Measurements from ENCODE around the gene AFM.

The AFM gene

DNA sequence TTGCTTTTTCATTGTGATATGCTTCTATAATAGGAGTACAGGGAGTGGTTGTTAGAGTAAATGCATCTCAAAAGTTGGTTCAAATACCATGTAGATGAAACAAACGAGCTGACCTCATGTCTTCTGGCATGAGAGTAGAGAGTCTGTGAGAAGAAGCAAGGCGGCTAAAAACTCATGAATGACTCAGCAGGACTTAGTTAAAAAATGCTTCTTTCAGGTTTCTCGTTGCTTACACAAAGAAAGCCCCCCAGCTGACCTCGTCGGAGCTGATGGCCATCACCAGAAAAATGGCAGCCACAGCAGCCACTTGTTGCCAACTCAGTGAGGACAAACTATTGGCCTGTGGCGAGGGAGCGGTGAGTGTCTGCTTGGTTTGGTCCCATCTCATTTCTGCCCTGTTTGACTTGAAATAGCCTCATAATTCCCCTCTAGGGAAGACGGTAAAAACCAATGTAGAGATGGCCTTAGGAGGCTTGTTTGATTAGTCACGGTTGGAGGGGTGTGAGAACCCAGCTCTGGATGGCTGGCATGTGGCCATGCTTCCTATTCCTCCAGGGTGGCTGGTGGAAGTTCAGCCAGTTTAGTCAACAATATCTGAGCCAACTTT lies 31.0 kb upstream of the AFM start:
- DNase-seq: no peak

DNA sequence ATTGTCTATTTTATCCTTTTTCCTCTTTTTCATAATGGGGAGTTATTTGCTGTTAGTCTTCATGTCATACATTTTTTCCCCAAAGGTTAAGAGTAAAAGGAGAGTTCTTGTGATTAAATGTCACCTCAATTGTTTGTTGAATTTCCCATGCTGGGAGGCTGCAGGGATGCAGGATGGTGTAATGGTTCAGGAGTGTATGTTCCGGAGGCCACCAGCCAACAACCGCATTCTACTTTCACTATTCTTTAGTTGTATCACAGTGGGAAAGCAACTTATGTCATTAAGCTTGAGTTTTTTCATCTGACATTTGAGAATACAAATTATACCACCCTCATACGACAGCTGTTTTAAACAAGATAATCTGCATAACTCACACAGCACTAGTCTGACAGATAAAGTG lies 30.1 kb upstream of the AFM start:
- DNase-seq: no peak

DNA sequence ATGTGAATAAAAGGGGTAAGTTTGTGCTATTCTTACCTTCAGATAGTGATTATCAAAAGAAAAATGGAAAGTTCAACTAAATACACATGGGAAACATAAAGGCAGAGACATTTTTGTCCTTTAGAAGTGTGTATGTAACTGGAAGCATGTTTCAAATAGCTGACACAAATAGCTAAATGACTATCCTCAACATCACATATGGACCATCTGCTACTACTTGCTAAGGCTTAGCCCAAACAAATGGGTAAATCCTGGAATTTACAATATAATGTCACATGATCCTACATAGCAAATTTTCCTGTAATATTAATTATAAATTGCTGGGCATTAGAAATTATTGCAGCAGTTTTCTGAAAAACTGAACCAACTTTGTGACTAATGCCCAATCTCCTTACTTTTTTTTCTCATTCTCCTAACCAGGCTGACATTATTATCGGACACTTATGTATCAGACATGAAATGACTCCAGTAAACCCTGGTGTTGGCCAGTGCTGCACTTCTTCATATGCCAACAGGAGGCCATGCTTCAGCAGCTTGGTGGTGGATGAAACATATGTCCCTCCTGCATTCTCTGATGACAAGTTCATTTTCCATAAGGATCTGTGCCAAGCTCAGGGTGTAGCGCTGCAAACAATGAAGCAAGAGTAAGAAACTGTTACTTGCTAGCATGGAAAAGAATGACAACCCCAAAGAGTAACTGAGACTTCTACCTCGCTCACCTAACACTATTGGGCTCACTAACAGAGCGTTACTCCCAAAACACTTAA lies 29.4 kb upstream of the AFM start:
- no peak for DNase-seq

DNA sequence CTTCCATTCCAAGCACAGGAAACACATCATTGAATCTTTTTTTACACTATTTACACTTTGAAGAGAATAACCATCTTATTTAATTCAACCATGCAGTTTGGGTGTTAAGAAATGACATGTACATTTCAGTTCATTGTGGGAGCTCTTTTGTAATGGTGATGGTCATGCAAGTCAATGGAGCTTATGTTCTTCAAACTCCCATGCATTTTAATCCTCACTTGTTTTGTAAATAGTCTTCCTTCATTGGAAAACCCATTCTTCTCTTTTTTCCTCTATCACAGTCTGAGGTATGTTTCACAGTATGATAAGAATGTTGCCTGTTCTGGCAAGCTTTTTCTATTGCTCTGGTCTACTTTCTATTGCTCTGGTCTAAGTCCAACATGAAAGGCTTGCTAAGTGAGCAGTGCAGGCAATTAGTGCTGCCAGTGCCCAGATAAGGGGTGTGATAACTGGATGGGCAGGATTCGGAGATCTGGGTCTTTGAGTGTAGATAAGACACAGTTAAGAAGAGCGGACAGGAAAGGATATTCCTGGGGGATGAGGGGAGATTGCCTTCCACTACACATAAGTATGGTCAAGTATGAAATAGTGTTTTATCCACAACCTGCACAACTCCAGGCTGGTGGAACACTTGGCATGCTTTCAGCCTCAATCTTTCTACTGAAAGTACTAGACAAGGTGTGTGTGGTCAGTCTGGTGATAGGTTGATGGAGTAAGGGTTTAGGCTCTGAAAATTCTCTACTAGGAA lies 28.4 kb upstream of the AFM start:
- DNase-seq: no peak

DNA sequence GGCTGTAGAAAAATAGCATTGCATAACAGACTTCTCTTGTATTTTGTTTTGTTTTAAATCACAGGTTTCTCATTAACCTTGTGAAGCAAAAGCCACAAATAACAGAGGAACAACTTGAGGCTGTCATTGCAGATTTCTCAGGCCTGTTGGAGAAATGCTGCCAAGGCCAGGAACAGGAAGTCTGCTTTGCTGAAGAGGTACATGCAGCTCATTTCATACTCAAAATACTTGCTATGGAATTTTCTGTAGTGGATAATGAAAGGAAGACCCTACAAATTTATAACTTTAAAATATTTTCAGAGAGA lies 27.9 kb upstream of the AFM start:
- DNase-seq: no peak

DNA sequence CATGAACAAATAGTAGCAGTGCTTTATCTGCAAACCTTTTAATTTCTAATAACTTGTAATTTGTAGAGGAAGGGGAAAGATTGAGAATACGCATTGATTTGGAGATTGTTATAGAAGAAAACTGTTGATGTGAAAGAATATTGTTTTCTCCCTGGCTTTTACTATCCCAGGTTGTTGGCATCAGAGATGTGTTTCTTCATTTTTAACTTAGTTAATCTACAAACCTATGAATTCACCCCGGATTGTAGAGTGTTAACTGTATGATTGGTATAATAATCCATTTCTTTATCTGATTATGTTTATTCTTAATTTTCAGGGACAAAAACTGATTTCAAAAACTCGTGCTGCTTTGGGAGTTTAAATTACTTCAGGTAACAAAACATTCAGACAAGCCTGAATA lies 26.6 kb upstream of the AFM start:
- DNase-seq: no peak

DNA sequence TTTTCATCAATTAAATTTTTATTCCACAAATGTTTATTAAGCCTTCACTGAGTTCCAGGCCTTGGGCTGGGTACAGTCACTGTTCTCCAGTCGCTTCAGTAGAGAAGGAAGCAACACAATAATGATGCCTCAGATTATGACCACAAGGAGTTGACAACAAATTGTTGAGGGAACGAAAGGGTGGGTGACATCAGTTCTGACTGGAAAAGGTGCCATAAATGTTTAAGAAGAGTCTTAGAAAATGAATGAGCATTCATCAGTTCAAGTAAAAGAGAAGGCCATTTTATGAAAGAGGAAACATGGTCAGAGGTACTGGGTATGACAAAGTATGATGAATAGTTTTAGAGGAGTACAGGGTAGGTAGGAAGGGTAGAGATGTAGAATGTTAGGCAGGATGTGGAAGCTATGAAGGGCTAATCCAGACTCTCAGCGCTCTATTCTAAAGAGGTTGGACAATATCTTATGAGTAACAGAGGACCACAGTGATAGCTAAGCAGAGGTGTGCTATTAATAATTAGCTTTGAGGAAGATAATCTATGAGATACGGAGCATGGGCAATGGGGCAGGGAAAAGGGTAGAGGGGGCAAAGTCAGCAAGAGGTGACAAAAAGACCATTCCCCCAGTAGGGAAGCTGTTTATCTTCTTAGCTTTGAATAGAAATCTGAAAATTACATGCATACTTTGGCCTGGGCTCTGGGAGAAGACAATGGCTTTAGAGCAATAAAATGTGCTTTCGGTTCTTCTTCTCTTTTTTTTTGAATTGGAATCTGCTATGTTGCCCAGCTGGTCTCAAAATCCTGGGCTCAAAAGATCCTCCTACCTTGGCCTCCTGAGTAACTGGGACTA lies 25.1 kb upstream of the AFM start:
- DNase-seq: no peak

DNA sequence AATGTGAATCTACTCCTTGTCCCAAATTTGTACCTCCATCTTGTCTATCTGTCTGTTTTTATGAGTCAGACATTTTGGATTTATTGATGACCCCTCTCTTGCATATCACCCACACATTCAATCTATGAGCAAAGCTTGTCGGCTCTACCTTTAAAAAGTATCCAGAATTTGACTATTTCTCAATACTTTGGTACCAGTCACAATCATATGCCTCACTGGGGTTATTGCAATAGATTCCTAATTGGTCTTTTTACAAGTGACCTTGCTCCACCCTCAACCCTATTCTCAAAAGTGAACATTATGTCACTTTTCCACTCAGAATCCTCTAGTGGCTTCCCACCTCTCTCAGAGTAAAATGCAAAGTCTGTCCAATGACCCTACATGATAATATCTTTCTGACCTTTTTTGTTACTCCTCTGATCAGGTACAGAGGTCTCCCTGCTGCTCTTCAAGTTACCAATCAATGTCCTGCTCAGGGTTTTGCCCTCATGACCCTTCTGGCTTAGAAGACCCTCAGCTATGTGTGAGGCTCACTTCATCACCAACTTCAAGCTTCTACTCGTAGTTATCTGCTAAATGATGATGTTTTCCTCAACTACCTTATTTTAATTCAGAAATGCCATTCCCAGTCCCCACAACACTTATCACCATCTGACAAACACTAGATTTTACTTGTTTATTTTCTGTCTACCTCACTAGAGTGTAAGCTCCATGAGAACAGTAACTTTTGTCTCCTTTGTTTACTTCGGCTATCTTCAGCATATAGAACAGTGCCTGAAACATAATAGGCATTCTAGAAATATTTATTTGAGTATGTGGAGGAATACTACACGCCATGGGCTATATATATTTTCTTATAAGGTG lies 23.1 kb upstream of the AFM start:
- no peak for DNase-seq

DNA sequence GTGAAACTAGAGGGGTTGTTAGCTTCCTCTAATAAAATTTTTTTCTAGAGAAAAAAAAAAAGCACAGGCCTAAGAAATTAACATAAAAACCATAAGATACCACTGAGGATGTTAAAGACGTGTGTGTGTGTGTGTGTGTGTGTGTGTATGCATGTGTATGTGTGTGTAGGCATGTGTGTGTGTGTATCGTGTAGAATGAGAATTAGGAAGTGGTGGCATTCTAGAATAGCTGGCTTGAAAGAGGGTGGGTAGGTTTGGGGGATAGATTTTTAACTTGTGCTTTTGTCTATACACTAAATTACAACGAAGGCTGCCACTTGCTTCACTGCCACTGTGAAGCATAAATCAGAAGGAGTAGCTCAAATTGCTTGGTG lies 22.5 kb upstream of the AFM start:
- no peak for DNase-seq

DNA sequence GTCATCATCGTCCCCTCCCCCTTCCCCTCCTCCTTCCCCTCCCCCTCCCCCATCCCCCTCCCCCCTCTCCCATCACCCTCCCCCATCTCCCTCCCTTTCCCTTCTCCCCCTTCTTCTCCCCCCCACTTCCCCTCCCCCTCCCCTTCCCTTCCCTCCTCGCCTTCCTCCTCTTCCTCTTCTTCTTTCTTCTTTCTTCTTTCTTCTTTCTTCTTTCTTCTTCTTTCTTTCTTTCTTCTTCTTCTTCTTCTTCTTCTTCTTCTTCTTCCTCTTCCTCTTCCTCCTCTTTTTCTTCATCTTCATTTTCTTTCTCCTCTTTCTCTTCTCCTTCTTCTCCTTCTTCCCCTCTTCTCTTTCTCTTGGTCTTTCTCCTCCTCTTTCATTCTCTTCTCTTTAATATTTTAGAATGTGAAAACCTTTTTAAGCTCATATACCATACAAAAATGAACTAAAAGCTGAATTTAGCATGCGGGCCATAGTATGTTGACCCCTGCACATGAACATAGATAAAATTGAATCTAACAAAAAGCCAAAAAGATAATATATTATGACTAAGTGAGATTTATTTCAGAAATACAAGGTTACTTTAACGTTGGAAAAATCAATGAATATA lies 20.5 kb upstream of the AFM start:
- no peak for DNase-seq

DNA sequence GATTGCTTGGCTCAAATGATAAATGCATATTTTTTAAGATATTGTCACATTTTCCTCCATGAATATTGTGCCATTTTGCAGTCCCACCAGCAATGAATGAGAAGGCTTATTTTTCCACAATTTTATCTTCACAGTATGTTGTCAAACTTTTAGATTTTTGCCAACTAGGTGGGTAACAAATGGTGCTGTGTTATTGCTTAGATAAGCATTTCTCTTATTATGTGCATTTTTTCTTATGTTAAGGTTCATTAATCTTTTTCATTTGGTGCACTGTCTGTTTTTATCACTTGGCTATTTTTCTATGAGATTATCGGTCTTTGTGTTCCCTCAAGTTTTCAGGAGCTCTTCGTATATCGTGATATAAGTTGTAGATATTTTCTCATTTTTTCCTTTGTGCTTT lies 13.4 kb upstream of the AFM start:
- DNase-seq: no peak

DNA sequence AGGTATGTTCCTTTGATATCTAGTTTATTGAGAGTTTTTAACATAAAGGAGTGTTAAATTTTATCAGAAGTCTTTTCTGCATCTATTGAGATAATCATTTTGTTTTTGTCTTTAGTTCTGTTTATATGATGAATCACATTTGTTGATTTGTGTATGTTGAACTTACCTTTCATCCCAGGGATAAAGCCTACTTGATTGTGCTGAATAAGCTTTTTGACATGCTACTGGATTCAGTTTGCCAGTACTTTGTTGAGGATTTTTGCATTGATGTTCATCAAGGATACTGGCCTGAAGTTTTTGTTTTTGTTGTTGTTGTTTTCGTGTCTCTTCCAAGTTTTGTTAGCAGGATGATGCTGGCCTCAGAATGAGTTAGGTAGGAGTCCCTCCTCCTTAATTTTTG lies 10.8 kb upstream of the AFM start:
- DNase-seq: no peak

DNA sequence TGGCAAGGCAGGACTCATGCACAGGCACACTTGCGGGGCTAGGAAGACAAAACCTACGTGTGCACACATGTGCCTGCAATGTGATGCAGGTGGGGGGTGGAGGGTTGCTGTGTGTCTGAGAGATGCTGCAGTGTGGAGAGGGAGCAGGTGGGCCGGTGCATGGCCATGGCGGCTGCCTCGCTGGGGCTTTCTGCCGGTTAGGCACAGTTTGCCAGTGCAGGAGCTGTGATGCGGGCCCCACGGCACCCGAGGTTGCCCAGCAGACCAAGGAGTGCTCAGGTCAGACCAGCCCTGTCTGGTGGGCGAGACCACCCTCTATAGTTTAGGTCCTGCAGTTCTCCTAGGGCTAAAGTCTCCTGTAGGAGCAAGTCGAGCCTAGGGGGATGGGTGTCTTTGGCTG lies 4.4 kb upstream of the AFM start:
- no peak for DNase-seq

DNA sequence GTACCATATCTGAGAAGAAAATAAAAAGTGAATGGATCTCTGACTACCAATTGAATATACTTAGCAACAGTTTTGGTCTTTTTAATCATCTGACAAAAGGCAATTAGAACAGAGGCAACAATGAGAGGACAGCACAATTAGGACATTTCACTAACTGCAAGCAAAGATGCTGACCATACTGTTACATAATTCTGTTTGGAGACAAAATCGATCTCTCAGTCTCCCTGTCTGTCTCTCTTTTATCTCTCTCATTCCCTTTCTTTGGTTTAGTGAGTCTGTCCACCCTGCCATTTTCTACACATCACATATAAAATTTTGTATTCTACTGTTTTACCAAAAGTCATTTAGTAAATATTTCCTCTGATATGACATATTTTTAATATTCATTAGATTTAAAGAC lies 2.2 kb upstream of the AFM start:
- DNase-seq: no peak

DNA sequence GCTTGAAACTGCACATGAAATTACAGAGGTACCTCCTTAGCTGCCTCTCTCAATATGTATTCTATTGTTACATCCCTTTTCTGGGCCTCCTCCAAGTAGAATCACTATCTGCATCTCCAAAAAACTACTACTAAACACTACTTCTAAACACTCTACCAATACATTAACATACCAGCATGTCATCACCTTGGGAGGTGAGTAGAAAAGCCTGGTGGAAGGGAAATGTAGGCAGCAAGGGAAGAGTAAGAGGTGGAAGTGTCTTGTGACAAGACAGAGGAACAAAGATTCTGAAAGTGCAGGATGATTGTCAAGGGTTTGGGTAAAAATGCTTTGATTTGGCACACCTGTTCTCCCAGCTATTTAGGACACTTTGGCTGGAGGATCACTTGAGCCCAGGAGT lies 3.5 kb downstream of the AFM start:
- no peak for DNase-seq

DNA sequence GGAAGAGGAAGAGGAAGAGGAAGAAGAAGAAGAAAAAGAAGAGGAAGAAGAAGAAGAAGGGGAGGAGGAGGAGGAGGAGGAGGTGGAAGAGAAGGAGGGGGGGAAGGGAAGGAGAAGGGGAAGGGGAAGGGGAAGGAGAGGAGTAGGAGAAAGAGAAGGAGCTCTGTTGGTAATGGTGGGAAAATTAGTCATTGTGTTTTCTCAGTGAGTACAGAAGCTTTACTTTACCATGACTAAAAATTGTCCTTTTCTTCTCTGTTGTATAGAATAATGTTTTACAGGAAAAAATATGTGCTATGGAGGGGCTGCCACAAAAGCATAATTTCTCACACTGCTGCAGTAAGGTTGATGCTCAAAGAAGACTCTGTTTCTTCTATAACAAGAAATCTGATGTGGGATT lies 4.1 kb downstream of the AFM start:
- no peak for DNase-seq

DNA sequence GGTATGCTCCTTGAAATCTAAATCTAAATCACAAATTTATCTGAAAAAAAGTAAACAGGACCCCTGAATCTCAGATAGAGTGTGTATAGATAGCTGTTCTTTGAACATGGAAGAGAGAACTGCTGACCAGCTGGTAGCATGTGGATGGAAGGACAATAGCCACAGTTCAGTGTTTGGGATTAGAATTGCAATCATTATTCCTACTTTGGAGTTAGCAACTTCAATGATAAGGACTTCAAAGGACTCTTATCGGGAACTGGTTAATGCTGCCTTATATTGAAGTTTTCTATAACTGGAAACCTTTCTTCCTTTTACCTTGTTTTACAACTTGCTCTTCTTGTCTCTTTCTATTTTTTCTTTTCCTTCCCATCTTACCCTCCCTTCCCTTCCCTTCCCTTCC lies 5.0 kb downstream of the AFM start:
- no peak for DNase-seq

DNA sequence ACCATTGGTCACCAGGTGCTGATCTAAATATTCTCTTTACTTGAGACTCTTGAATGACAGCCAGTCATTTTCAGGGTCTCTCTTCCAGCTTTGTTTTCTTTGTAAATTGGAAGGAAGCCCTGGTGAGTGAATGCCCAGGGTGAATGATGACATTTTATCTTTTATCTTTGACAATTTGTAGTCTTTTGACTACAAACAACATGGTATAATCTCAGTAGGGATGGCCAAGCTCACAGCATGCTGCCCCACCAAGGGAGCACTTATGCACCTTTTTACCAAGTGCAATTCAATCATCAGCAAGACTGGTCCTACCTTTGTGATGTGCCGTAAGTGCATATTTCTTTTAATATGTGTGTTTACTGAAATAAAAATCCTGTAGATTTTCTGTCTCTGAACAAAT lies 5.7 kb downstream of the AFM start:
- no peak for DNase-seq

DNA sequence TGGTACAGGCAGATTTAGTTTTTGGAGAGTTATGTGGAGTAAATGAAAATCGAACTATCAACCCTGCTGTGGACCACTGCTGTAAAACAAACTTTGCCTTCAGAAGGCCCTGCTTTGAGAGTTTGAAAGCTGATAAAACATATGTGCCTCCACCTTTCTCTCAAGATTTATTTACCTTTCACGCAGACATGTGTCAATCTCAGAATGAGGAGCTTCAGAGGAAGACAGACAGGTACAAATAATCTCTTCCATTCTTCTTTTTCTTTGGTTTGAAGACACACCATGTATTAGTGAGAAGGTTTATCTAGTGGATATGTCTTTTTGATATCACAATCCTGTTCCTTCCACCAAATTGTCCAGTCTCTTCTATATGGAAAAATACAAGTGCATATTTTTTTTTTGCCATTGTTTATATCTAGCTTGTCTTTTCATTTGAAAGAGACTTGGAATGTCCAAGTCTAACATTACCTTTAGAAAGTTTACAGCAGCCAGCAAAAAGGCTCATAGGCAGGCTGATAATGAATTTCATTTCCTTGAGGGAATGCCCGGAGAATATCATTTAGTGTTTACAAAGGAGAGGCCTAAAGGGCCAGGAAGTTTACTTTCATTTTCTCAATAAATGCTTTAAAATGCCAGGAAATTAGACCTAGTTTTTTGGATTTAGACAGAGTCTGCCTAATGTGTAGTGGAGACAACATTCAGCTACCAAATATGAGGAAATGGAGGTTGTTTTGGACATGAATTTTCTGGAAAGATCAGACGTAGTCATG lies 18.6 kb downstream of the AFM start:
- no peak for DNase-seq

DNA sequence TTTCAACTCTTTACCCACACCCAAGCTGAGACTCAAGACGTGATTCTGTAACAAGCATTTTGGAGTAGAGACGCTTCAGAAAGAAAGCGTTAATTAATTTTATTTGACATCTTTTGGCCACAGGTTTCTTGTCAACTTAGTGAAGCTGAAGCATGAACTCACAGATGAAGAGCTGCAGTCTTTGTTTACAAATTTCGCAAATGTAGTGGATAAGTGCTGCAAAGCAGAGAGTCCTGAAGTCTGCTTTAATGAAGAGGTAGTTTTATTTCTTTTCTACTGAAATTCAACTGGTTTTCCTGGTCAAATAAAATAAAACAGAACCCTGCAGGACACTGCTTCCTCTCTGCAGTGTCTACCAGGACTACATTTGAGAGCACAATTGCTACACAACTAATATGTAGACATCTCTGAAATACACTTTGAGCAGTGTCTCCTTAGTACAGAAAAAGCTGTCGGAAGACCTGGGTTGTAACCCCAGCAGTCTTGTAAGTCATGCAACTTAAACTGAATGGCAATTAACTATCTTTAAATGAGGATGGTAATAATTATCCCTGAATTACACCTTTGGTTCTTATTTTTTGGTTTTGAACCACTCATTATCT lies 20.2 kb downstream of the AFM start:
- no peak for DNase-seq

DNA sequence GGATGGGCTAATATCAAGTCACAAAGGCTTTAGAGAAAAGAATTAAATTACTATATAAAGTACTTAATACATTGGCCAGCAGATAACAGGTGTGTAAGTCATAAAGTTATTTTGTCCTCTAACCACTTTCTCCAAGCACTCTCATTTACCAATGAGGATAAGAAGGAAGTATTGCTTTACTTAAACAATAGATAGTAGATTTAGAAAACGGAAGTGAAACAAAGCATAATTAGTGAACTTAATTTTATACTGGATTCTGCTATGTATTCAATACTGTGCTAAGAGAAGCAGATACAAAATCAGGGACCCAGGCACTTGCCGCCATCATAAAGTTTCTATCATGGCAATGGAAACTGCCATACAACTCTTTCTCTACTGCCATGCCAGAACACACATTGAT lies 24.0 kb downstream of the AFM start:
- DNase-seq: no peak
